ENCODE results near the gene MYRF. TPM values are rescaled to one million over a fixed set of nuclear protein-coding genes. Genes with fewer than 3 reads are reported as not detected.

MYRF gene
- total RNA-seq, 1 donor from 2014 or later, result 0.27 TPM

GRCh38 chr11:61783717-61784505 is 31.5 kb downstream of the MYRF start:
- DNase-seq (ENCODE audit: low spot score), result no peak
- intact Hi-C loops (cut with DNase I), result no loop called here

GRCh38 chr11:61784506-61784805 is 32.0 kb downstream of the MYRF start:
- no peak for DNase-seq (ENCODE audit: low spot score)
- intact Hi-C loops (cut with DNase I), result no loop called here

DNA sequence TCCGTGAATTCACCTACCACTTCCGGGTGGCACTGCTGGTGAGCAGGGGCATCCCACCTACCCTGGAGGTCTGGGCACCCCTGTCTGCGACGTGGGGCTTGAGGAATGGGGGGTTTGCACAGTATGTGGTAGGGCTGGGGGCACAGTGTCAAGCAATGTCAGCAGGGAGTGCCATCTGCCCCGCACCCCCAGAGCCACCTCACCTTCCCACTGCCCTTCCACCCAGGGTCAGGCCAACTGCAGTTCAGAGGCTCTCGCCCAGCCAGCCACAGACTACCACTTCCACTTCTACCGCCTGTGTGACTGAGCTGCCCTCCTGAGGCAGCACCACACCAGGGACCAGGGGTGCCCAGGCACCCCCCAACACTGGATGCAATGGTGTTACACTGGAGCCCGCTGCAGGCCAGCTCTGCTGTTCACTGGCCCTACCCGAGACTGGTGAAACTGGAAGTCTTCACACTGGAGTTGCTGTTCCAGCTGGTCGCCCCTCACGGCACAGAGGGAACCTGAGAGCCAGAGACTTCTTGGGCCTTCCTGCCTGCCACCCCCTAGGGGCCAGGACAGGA is 33.5 kb downstream of the MYRF start:
- no peak for DNase-seq (ENCODE audit: low spot score)

DNA sequence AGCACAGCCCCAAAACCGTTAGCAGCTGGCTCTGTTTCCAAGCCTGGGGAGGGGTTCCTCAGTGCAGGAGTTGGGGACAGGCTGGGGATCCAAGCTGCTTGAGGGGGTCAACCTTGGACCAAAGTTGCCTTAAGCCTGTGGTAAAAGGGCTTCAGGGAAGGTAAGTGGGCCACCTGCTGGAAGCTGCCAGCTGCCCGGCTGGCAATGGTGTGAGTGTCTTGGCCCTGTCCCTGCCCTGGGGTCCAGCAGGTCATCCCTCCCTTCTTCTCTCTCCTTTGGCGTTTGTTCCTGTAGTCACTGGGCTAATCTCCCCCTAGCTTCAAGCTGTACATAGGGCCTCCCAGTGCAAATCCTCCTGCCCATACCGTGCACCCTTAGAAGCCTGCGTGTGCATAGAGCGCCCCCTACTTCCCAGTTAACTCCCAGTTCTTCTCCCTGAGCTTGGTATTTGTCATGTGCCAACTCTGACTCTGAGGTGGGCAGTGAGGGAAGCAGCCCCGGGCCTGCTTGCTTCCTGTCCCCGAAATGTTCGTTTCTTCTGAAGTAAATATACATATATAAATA is 35.6 kb downstream of the MYRF start:
- DNase-seq (ENCODE audit: low spot score), result no peak
- intact Hi-C loops (cut with DNase I), result no loop called here

More for the DNA sequence above, 33.5 kb downstream of the MYRF start:
- intact Hi-C loops (cut with DNase I), result no loop called here

GRCh38 chr11:61791737-61792309 is 39.4 kb downstream of the MYRF start:
- no peak for DNase-seq (ENCODE audit: low spot score)
- intact Hi-C loops (cut with DNase I), result no loop called here

DNA sequence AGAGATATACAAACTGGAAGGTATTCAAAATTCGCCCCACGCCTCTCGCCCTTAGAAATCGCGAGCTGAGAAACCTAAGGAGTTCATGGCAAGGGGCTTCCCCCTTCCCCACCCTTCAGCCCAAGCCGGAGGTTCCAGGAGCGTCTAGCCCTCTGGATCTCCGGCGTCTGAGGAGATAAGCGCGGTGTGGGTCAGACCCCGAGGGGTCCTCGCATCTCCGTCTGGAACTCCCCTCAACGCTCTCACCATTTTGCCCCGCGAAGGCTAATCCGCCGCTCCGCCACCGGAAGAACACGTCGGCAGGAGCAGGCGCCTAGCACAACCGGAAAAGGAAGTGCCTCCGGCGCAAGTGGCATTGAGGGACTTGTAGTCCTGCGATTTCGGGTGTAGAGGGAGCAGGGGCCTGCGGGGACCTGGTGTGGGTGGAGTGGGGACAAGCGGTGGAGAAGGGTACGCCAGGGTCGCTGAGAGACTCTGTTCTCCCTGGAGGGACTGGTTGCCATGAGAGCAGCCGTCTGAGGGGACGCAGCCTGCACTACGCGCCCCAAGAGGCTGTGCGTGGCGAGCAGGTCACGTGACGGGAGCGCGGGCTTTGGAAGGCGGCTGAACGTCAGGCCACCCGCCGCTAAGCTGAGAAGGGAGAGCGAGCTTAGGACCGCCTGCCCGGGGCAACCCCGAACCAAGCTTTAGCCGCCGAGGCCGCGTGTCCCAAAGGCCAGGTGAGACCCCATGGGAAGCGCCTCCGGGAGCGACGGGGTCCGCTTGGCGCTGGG is 40.1 kb downstream of the MYRF start, which contains the start of the genes FEN1 and TMEM258:
FEN1 (plus strand) TSS at position 602 of the 773 bp plus-strand sequence. CDS start 2,451 bp downstream, outside the sequence.
TMEM258 (minus strand) TSS at position 290 of the 773 bp plus-strand sequence; CDS start at position 249, 41 bp downstream.
- DNase-seq (ENCODE audit: low spot score), result peak; percentile 96
- intact Hi-C loops (cut with DNase I), result no loop called here

- DNase-seq (ENCODE audit: low spot score), result no peak
- intact Hi-C loops (cut with DNase I), result no loop called here
Measured at GRCh38 chr11:61793083-61793828, 40.8 kb downstream of the MYRF start.

- no peak for DNase-seq (ENCODE audit: low spot score)
Measured at GRCh38 chr11:61793829-61794204, 41.4 kb downstream of the MYRF start.

DNA sequence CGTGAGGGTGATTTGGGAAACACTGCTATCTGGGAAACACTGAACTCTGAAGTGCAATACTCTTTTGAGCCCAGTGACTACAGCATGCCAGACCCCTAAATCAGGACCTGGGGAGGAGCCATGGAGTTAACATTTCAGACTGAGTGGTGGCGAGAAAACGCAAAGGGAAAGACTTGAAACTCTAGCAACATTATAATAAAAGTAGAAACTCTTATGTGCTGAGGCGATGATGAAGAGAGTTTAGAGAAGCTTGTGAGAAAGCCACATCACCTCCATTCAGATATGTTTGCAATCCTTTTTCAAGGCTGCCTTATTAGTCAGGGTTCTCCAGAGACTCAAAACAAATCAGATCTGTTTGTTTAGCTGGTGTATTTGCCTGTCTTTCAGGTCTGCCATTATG is 42.1 kb downstream of the MYRF start:
- intact Hi-C loops (cut with DNase I), result no loop called here
- no peak for DNase-seq (ENCODE audit: low spot score)

More at GRCh38 chr11:61793829-61794204, 41.4 kb downstream of the MYRF start:
- intact Hi-C loops (cut with DNase I), result no loop called here

GRCh38 chr11:61795459-61795858 is 43.0 kb downstream of the MYRF start:
- intact Hi-C loops (cut with DNase I), result loop anchor here (5.0 kb wide), 3 partner anchors 102 to 312 kb away; no protein-coding TSS in a partner anchor
- DNase-seq (ENCODE audit: low spot score), result no peak

DNA sequence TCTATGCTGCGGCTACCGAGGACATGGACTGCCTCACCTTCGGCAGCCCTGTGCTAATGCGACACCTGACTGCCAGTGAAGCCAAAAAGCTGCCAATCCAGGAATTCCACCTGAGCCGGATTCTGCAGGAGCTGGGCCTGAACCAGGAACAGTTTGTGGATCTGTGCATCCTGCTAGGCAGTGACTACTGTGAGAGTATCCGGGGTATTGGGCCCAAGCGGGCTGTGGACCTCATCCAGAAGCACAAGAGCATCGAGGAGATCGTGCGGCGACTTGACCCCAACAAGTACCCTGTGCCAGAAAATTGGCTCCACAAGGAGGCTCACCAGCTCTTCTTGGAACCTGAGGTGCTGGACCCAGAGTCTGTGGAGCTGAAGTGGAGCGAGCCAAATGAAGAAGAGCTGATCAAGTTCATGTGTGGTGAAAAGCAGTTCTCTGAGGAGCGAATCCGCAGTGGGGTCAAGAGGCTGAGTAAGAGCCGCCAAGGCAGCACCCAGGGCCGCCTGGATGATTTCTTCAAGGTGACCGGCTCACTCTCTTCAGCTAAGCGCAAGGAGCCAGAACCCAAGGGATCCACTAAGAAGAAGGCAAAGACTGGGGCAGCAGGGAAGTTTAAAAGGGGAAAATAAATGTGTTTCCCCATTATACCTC is 43.6 kb downstream of the MYRF start:
- intact Hi-C loops (cut with DNase I), result loop anchor here (5.0 kb wide), 3 partner anchors 101 to 311 kb away; no protein-coding TSS in a partner anchor
- no peak for DNase-seq (ENCODE audit: low spot score)

DNA sequence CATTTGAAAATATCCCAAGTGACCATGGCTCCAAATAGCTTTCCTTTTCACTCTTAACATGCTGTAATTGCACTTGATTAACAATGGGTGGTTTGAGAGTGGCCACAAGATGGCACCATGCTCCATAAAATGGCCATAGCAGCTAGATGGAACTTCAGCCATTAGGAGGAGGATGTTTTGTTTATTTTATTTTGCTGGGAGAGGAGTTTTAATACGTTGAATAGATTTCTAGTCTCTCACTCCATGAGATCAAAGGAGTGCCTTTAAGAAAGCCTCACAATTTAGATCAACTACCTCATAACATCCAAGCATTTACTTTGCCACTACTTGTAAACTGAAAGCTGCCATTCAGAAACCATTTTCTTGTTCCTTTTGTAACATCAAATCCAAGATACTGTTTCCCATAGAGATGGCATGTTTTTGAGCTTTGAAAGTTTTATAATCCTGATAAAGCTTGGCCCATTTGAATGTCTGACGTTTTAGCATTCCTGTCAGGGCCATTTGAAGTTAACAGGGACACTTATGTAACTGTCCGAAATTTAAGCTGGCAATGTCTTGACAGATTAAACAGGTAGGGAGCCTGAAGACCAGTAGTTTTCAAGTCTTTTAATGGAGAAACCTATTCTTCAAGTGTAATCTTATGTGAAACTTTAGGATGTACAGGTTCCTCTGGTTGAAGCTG is 45.0 kb downstream of the MYRF start:
- intact Hi-C loops (cut with DNase I), result loop anchor here (1.0 to 5.0 kb wide), 4 partner anchors 100 to 310 kb away; no protein-coding TSS in a partner anchor
- DNase-seq (ENCODE audit: low spot score), result no peak

DNA sequence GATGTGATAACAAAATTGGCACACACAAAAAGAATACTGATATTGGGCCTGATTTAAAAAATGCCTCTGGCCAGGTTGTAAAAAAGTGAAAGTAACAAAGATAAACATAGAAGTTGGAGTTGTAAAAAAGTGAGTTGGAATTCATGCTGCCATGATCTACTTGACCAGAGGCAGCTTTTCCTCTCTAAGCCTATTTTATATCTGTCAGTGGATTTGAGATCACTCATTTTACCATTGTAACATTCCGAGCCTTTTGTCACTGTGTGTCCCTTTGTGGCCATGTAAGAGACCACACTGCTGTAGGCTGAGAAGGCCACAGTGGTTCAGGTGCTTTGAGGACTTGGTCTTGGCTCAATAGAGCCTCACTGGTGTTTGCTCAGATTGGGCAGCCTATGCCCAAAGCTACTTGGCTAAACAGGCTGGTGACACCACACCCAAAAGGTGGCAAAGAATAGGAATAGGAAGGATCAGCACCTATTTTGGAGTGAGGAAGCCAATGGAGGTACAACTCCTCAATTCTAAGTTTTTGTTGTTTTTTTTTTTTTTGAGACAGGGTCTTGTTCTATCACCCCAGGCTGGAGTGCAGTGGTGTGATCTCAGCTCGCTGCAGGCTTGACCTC is 47.3 kb downstream of the MYRF start:
- DNase-seq (ENCODE audit: low spot score), result no peak
- intact Hi-C loops (cut with DNase I), result loop anchor here (5.0 kb wide), 3 partner anchors 98 to 308 kb away; no protein-coding TSS in a partner anchor

- no peak for DNase-seq (ENCODE audit: low spot score)
- intact Hi-C loops (cut with DNase I), result no loop called here
Measured at GRCh38 chr11:61800331-61801281, 48.2 kb downstream of the MYRF start.

- DNase-seq (ENCODE audit: low spot score), result no peak
- intact Hi-C loops (cut with DNase I), result no loop called here
Measured at GRCh38 chr11:61802605-61803004, 50.2 kb downstream of the MYRF start.

DNA sequence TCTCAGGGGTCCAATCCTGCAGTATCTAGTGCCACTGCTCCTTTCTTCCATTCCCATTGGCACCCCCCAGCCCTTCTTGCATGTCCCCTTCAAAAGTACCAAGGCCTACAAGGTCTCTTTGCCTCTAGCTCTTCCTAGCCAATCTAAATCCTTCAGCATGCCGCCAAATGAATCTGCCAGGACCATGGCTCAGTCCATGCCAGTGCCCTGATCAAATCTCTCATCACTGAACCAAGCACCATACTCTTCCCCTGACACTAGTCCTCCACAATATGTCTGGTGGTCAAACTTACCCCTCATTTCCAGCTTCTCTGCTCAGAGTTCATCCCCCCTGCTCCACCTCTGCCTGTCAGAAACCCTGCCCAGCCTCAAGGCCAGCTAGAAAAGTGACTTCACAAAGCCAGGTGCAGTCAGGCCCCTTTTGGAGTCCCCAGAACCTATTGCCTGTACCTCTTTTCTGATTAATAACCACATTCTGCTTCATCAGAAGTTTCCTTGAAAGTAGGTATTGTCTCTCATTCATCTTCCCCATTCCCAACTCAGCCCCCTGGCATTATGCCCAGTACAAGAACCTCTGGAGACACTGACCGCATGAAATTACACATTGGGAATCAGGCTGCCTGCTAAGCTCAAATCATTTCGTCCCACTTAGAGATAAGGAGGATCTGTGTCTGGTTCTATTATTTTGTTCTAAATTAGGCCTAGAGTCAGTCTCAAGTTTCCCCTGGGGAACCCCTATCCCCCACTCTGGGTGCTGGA is 51.6 kb downstream of the MYRF start:
- intact Hi-C loops (cut with DNase I), result no loop called here
- no peak for DNase-seq (ENCODE audit: low spot score)
